ENCODE measurements around the gene FNDC4. TPM values are rescaled to one million over a fixed set of nuclear protein-coding genes. Genes with fewer than 3 reads are reported as not detected.

FNDC4 gene
- total RNA-seq, 1 donor from 2014 or later = 28.2 TPM

- TF ChIP-seq CTCF (IDR thresholded peaks at IDR 0.05; ENCODE audit: insufficient read depth, low read length, poor library complexity, severe bottlenecking) = no peak
- H3K36me3 ChIP-seq (ENCODE audit: control insufficient read depth, insufficient read depth, low read length) = no peaks in the 10 kb centered on the region
- H3K4me3 ChIP-seq (ENCODE audit: low read depth, low read length) = no peak within 1 kb of the TSS
- H3K27me3 ChIP-seq (ENCODE audit: control insufficient read depth, insufficient read depth, low read length) = no peaks in the 10 kb centered on the region
- no peak for DNase-seq (ENCODE audit: low read depth)
These were observed 1.6 kb upstream of the FNDC4 start, which contains the start of gene GCKR for GRCh38 chr2:27496357-27497287. TSS of gene GCKR (plus strand) at chr2:27496839. CDS start at chr2:27496905, 66 bp downstream.

GRCh38 chr2:27495840-27496356 is 898 bp upstream of the FNDC4 start:
- Histone ChIP-seq H3K4me3 (ENCODE audit: low read depth, low read length) (no peak overlapping the region), H3K27me3 (ENCODE audit: control insufficient read depth, insufficient read depth, low read length) (no peaks in the 10 kb centered on the region), H3K36me3 (ENCODE audit: control insufficient read depth, insufficient read depth, low read length) (no peaks in the 10 kb centered on the region)
- DNase-seq (ENCODE audit: low read depth) = no peak
- TF ChIP-seq CTCF (IDR thresholded peaks at IDR 0.05; ENCODE audit: insufficient read depth, low read length, poor library complexity, severe bottlenecking) = no peak

GRCh38 chr2:27494284-27494943 is 586 bp downstream of the FNDC4 start:
- TF ChIP-seq CTCF (IDR thresholded peaks at IDR 0.05; ENCODE audit: insufficient read depth, low read length, poor library complexity, severe bottlenecking) = no peak
- DNase-seq (ENCODE audit: low read depth) = no peak
- Histone ChIP-seq H3K27me3 (ENCODE audit: control insufficient read depth, insufficient read depth, low read length) (no peaks in the 10 kb centered on the region), H3K36me3 (ENCODE audit: control insufficient read depth, insufficient read depth, low read length) (no peaks in the 10 kb centered on the region), H3K4me3 (ENCODE audit: low read depth, low read length) (peak overlapping the region; percentile 58)

- no peak overlapping the region for H3K4me3 ChIP-seq (ENCODE audit: low read depth, low read length)
- H3K36me3 ChIP-seq (ENCODE audit: control insufficient read depth, insufficient read depth, low read length) = no peaks in the 10 kb centered on the region
- TF ChIP-seq CTCF (IDR thresholded peaks at IDR 0.05; ENCODE audit: insufficient read depth, low read length, poor library complexity, severe bottlenecking) = no peak
- no peak for DNase-seq (ENCODE audit: low read depth)
- no peaks in the 10 kb centered on the region for H3K27me3 ChIP-seq (ENCODE audit: control insufficient read depth, insufficient read depth, low read length)
These were observed 1.1 kb downstream of the FNDC4 start for GRCh38 chr2:27493948-27494283.

- DNase-seq (ENCODE audit: low read depth) = no peak
- Histone ChIP-seq H3K4me3 (ENCODE audit: low read depth, low read length) (no peak overlapping the region), H3K36me3 (ENCODE audit: control insufficient read depth, insufficient read depth, low read length) (no peaks in the 10 kb centered on the region), H3K27me3 (ENCODE audit: control insufficient read depth, insufficient read depth, low read length) (no peaks in the 10 kb centered on the region)
- no peak for TF ChIP-seq CTCF (IDR thresholded peaks at IDR 0.05; ENCODE audit: insufficient read depth, low read length, poor library complexity, severe bottlenecking)
These were observed 2.4 kb downstream of the FNDC4 start for GRCh38 chr2:27492557-27492956.
